Activated CD8-positive, alpha-beta memory T cell treated with anti-CD3 and anti-CD28 coated beads for 1 hour (primary cell): Measurements from ENCODE around the gene DMRTB1.
"Not testable (repeated sequence)": the region's sequence is repeated elsewhere in the genome, so short reads cannot be mapped to it uniquely, and the experiment has no call there.

Source experiments
- DNase-seq, 2 donors: peaks; one replicate each; pipeline ENCODE4 v3.0.0-alpha.2; 2020; ENCODE audit warnings: low read depth in 1 of 2; ENCODE audit errors: extremely low read depth in 1 of 2

The DMRTB1 gene

DNA sequence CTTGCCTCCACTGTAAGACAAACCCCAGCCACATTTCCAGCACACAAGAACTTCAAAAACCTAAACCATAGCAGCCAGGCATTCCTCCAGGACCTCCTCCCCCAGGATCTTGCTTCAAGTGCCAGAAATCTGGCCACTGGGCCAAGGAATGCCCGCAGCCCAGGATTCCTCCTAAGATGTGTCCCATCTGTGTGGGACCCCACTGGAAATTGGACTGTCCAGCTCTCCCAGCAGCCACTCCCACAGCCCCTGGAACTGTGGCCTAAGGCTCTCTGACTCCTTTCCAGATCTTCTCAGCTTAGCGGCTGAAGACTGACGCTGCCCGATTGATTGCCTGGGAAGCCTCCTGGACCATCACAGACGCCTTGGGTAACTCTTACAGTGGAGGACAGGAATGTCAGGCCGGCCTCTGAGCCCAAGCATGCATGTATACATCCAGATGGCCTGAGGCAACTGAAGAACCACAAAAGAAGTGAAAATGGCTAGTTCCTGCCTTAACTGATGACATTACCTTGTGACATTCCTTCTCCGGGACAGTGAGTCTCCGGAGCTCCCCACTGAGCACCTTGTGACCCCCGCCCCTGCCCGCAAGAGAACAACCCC is 24.7 kb upstream of the DMRTB1 start:
- not testable (repeated sequence) for DNase-seq

DNA sequence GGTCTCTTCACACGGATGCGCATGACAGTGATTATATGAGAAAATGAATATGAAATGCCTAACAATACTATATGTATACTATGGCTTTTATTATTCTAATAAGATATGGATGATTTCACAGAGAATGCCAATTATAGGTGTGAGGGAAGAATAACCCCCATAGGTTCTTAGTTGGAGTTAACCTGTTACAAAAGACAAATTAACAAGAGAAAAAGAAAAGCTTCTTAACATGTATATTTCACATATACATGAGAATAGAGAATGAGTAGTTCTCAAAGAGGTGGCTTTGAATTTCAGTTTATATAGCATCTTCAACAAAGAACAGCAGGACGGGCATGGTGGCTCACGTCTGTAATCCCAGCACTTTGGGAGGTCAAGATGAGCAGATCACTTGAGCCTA is 24.0 kb upstream of the DMRTB1 start:
- no peak for DNase-seq

DNA sequence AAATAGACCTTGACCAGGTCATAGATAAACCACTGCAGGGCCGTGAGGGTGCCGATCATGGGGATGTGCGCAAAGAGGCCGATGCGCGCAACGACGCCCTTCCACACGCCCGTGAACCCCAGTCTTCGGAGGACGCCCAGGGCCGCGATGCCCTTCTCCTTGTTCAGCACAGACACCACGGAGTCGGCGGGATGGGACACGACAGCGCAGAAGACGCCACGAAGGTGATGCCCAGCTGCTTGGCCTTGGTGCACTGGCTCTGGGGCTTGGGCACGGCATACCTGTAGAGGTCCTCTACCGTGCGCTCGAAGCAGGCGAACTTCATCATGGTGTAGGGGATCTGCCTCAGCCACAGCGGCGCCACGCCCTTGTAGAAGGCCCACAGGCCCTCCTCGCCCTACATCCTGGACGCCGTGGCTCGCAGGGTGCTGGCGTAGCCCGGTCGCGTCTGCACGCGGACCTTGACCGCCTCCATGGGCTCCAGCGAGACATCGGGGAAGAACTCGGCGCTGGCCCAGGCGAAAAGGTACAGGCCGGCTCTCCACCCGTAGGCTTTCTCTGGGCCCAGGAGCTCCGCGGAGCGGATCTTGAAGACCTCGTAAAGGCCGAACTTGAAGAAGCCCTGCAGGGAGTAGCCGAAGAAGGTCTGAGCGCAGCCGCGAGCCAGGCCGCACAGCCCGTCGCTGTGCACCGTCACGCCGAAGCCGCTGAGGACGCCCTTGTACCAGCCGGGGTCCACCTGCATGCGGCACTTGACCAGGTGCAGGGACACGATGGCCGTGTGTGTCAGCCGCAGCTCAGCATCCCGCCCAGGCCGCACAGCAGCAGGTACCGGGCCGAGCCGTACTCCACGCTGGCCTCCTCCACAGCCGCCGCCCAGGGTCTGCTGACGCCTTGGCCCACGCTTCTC is 20.5 kb upstream of the DMRTB1 start:
- no peak for DNase-seq

DNA sequence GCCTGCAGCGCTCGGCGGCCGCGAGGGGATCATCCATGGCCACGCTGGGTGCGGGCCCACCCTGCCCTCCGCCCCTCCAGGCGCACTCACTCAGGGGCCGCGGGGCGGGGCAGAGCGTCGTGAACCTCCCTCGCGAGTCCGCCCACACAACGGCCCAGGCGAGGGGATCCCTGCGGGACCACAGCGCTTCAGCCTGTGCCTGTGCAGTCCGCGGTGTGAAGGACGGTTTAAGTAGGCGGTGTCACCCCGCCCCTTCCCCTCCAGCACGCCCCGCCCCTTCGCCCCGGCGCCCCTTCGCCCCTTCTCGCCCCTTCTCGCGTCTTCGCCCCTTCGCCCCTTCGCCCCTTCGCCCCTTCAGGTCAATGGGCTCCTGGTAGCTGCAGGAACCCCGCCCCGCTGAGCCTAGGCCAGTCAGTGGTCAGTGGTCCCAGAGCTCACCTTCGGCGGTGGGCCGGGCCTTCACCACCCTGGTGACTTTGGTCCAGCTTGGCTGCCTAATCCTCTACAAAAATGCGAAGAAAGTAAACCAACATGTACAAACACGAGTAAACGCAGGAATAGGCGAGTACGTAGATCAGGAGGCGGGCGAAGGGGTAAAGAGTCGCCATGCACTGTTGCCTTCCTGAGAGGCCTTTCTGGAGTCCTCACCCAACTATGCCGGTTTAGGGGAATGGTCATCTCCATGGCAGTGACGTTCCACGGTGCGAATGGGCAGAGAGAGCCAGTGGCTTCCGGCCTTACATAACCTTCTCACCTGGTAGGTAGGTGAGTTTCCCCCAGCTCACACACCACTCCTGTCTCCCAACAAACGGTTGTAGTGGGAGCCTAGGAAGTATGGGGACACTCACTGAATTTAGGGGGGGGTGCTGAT is 19.6 kb upstream of the DMRTB1 start:
- no peak for DNase-seq

DNA sequence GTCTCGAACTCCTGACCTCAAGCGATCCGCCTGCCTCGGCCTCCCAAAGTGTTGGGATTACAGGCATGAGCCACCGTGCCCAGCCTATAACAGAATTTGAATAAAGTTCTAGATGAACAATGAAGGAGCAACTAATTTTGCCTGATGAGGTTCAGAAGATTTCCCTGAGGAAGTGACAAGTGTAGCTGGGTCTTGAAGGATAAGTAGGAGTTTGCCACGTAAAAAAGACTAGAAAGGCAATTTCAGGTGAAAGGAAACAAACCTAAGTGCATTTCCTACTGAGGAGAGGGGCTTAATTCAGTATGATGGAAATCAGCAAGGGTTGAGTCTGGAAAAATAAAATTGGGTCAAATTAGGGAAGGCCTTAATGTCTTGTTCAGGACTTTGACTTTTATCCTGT is 18.6 kb upstream of the DMRTB1 start:
- no peak for DNase-seq

DNA sequence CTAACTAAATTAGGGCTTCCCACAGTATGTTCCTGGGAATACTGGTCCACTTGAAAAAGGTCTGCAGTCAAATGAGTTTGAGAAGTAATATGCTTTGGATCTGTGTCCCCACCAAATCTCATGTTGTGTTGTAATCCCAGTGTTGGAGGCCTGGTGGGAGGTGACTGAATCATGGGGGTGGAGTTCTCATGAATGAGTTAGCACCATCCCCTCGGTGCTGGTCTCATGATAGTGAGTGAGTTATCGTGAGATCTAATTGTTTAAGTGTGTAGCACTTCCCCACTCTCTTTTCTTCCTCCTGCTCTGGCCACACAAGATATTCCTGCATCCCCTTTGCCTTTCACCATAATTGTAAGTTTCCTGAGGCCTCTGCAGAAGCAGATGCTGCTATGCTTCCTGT is 16.9 kb upstream of the DMRTB1 start:
- no peak for DNase-seq

DNA sequence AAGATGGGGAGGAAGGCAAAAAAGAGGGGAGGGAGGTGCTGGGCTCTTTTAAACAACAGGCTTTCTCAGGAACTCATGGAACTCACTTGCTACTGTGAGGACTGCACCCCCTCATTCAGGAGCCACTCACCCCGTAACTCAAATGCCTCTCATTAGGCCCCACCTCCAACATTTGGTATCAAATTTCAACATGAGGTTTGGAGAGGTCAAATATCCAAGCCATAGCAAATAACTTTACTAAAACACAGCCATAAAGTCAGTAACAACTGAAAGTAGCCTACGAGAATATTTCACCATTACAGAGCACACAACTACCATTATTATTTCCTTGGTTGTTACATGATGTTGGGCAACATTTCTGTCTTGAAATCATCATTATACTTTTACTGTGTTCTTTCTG is 13.1 kb upstream of the DMRTB1 start:
- no peak for DNase-seq

DNA sequence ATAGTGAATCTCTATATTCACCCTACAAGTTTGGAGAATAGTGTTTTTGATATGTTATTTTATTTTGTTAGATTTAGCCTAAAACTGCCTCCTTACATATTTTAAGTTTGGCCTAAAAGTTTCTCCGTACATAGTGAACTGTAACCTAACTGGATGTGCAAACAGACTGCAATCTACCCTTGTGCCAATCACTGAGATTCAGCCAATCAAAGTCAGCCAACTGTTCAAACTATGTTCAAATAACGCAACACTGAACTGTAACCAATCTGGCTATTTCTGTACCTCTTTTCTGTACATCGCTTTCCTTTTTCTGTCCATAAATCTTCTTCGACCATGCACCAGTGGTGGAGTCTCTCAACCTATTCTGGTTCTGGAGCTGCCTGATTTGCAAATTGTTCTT is 11.8 kb upstream of the DMRTB1 start:
- DNase-seq = no peak

DNA sequence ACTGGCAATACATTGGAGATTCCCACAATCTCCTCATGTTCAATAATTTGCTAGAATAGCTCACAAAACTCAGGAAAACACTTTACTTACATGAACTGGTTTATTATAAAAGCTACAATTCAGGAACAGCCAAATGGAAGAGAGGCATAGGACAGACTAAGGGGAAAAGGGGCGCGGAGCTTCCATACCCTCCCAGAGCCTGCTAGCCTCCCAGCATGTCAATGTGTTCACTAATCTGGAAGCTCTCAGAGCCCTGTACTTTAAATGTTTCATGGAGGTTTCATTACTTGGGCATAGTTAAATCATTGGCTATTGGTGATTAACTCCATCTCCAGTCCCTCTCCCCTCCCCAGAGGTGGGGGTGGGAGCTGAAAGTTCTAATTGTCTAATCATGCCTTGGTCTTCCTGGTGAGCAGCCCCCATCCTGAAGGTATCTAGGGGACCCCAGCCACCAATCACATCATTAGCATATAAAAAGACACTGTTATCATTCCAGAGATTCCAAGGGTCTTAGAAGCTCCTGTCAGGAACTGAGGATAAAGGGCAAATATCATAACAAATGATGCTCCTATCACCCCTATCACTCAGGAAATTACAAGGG is 10.9 kb upstream of the DMRTB1 start:
- no peak for DNase-seq

DNA sequence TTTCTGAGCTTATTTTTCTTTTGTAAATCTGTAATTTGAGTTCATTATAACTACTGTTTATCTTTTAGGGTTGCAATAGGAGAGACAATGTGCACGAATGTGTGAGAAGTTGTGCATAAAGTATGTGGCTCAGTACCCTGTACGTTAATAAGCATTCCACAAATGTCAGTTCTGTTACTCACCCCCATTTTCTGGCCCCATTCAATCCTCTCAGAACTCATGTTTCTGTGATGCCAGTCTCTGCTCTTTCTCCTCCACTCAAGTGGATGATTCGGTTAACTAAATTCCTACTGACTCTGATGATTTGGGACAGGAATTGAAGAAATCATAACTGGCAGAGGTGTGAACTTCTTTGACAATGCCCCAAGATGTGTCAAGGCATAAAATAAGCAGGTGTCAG is 10.2 kb upstream of the DMRTB1 start:
- no peak for DNase-seq

DNA sequence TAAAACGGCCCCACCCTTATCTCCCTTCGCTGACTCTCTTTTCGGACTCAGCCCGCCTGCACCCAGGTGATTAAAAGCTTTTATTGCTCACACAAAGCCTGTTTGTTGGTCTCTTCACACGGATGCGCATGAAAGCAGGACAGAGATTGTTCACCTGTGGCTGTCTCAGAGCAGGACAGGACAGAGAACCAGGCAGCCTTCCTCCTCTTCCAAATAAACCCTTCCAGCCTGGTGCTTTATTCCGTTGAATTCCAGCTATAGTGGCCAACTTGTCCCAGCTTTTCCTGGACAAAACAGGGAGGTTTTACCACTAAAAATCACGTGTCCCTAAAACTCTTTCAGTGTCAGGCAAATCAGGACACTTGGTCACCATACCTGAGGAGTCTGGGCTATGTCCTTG is 9.5 kb upstream of the DMRTB1 start:
- no peak for DNase-seq

DNA sequence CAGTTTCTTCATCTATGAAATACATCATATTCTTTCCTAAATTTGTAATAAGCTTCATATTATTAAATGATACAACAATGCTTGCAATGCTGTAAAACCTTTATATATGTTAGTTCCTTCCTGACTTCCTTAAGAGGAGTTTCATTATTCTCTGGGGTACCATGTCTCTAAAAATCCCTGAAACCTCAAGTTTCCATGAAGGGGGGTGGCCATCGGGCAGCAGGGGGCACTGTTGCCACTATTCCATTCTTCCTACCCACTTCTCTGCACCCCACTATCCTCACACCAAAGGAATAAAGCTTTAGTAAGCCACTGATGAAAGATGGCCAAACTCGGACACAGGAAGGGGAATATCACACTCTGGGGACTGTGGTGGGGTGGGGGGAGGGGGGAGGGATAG is 9.0 kb upstream of the DMRTB1 start:
- DNase-seq = no peak

DNA sequence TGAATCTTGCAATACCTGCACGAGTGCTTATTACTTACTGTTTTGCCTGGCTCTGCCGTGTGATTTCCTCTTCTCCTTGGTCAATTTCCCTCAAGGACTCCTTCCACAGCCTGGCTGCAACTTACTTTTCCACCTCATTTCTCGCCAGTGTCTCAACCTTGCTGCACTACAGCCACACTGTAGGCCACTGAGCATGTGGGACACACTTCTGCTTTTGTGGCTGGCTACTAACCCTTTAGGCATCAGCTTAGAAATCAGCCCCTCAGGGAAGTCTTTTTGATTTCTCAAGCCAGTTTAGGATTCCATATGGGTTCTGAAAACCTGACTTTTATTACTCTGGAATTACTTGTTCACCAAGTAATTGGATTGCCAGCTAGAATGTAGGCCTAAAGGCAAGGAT is 5.2 kb upstream of the DMRTB1 start:
- no peak for DNase-seq

DNA sequence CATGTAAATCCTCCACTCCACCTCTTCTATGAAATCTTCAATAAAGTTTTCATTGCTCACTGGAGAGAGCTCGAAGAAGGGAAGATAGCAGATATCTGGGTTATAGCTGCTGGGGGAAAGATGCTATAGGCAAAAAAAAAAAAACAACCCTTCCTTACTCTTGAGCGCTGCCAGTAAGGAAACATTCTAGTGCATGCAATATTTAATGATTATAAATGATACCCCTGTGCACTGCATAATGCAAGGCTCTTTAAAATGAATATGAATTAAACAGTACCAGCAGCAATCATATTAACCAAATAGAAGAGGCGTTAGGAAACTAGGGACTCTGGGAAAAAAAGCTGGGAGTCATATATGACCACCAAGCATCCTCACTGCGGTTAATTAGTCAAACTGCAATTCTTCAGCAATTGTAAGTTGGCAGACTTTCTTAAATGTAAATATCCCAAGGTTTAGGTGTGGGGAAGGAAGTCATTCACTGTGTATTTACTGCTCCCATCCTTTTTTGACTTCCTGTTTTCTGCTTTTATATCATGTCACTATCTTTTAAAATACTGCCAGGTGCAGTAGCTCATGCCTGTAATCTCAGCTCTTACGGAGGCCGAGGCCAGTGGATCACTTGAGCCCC is 3.7 kb upstream of the DMRTB1 start:
- DNase-seq = no peak

DNA sequence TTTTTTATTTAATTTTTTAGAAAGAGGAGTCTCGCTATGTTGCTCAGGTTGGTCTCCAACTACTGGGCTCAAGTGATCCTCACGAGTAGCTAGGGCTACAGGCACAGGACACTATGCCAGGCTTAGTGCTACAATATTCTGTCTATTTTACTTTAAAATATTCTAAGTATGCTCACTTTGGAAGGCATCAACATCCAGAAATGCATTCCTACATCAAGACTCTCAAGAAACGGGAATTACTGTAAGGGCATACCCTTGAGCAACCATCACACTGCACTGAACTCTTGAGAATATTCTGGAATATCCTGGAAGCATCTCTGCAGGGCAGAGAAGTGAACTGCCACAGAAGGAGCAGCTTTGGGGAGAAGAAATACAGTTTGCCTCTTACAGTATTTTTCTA is 565 bp upstream of the DMRTB1 start:
- no peak for DNase-seq

DNA sequence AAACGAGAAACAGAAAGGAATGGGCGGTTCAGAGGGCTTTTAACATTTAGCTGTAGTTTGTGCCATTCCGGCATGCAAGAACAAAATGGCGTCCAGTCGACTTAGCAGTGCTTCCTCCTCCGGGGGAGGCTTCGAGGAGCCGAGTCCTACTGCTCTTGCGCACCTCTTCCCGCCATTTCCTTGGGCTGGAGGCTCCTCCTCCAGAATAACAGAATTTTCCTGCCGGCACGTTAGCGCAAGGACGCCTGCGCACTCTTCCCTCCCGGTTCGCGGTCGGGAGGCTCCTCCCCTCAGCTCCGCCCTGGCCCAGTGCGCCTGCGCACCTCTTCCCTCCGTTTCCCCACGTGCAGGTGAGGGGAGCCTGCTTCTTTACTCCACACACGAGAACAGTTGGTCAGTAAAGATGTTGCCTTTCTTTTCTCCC is 1.0 kb downstream of the DMRTB1 start:
- DNase-seq = no peak

DNA sequence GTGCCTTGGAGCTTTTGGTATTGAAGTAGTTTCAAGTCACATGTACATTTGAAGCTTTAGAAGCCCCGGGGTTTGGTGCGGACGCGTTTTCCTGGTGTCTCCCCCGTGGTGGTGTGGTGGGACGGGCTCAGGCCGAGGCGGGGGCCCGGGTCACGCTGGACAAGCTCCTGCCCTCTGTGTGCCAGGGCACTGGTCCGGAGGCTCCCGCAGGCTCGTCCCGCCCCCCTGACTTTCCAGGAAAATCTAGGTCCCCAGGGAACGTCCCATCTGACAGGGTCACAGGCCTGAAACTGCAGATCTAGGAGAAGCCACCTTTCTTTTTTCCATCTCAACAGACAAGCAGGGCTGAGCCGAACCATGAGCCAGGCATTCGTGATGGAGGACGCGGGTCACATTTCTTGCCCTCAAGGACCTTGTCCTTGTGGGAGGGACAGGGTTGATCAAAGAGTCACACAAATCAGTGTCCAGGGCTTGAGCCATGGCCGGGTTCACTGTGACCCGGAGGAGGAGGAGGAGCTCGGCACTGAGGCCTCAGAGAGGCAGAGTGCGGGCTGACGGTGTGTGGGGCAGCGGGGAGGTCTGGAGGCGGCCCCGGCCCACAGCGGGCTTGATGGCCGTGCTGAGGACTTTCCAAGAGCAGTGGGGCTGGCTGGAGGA is 1.6 kb downstream of the DMRTB1 start:
- DNase-seq = no peak

DNA sequence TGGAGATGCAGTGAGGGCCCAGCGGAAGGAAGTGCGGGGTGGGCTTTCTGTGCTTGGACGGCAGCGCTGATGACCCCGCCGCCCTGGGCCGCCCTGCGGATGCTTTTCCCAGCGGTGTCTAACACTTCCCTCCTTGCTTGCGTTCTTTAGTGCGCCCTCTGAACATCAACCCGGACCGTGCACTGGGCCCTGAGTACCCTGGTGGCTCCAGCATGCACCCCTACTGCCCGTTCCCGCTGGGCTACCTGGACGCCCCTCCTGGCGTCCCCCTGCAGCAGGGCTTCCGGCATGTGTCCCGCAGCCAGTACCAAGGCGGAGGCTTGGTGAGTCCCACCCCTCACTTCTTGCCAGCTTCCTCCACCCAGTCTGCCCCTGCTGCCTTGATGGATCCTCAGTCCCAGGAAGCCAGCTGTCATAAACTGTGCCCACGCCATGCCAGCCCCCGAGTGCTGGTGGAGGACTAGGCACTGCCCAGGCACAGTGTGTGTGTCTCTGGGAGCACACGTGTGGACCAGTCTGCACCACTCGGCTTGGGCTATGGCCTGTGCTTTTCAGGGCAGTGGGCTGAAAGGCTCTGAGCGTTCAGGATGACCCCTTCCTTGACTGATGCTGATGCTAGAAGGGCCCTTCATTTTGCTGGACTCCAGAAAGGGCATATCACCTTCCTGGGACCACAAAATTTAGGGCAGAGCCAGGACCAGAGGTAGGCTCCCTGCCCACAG is 2.3 kb downstream of the DMRTB1 start:
- DNase-seq = no peak

DNA sequence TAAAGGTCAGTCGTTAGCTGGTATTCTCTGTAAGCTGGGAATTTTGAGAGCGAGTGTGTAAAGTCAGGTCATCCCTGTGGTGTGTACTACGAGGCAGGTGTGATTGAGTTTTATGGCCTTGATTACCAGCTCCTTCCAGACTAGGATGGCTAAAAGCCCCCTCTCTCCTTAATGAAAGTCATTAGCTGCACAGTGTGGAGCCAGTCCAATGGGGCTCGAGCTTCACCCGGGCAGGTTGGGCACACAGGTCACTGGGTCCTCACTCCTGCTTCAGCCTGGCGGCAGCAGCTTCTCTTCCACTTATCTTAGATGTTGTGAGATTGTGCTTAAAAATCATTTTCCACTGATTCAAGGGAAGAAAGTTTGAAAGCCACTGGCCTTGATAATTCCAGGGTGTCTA is 3.0 kb downstream of the DMRTB1 start:
- DNase-seq = no peak
